Common myeloid progenitor, CD34-positive (primary cell): Measurements from ENCODE around the gene FBRS.

Source experiments
- CTCF ChIA-PET: fragments of 350-600 bp; sonication (Branson Sonifier 250); formaldehyde crosslinking; loops from one replicate; lab custom pipeline; 2021; ENCODE audit warnings: antibody characterized with exemption; lab: Charles Lee
- POLR2A ChIA-PET: fragments of 350-600 bp; sonication (Branson Sonifier 250); formaldehyde crosslinking; loops from one replicate; lab custom pipeline; 2021; ENCODE audit warnings: antibody characterized with exemption; lab: Charles Lee
- DNase-seq, 3 donors: peaks; one replicate each; pipeline versions ENCODE4 v3.0.0 to v3.0.0-alpha.2; 2013
- H3K27ac ChIP-seq, 2 experiments: 1 replicate in 1 of 2; 2 replicates in 1 of 2; pipeline ENCODE4 v1.7.0; 2013; ENCODE audit warnings: inconsistent platforms in 2 of 2, low read length in 2 of 2, mild to moderate bottlenecking in 2 of 2, low read depth in 1 of 2, moderate library complexity in 1 of 2; ENCODE audit not compliant: severe bottlenecking in 2 of 2, insufficient read depth in 1 of 2, poor library complexity in 1 of 2
- H3K27me3 ChIP-seq, 5 experiments: replicated peaks in 2 of 5; 1 replicate in 3 of 5; 2 replicates in 2 of 5; pipeline versions ENCODE4 v1.6.1 to v1.7.0; 2013; ENCODE audit warnings: low read length in 4 of 5, mild to moderate bottlenecking in 2 of 5, moderate library complexity in 2 of 5, inconsistent platforms in 1 of 5; ENCODE audit not compliant: insufficient read depth in 5 of 5, control insufficient read depth in 4 of 5
- H3K36me3 ChIP-seq, 4 experiments: 1 replicate in 2 of 4; 2 replicates in 2 of 4; pipeline versions ENCODE4 v1.6.1 to v1.7.0; 2013; ENCODE audit warnings: low read length in 3 of 4, control low read depth in 1 of 4, mild to moderate bottlenecking in 1 of 4; ENCODE audit not compliant: control insufficient read depth in 4 of 4, insufficient read depth in 4 of 4
- H3K4me1 ChIP-seq, 4 experiments: 1 replicate in 3 of 4; 2 replicates in 1 of 4; pipeline versions ENCODE4 v1.6.1 to v1.7.1; 2013; ENCODE audit warnings: low read length in 3 of 4, mild to moderate bottlenecking in 3 of 4, control low read depth in 1 of 4, inconsistent platforms in 1 of 4, moderate library complexity in 1 of 4; ENCODE audit not compliant: control insufficient read depth in 4 of 4, insufficient read depth in 4 of 4; ENCODE audit errors: control extremely low read depth in 1 of 4
- H3K4me3 ChIP-seq, 7 experiments: 1 replicate in 4 of 7; 2 replicates in 3 of 7; pipeline versions ENCODE4 v1.5.1 to v1.7.0; 2013; ENCODE audit warnings: mild to moderate bottlenecking in 7 of 7, low read length in 6 of 7, moderate library complexity in 6 of 7, inconsistent platforms in 2 of 7, low read depth in 2 of 7, control low read depth in 1 of 7; ENCODE audit not compliant: insufficient read depth in 4 of 7, control insufficient read depth in 1 of 7; ENCODE audit errors: extremely low read depth in 1 of 7
- H3K9me3 ChIP-seq, 5 experiments: 1 replicate in 4 of 5; 2 replicates in 1 of 5; pipeline versions ENCODE4 v1.6.1 to v1.7.1; 2013; ENCODE audit warnings: low read length in 4 of 5, mild to moderate bottlenecking in 2 of 5, inconsistent platforms in 1 of 5, low read depth in 1 of 5, moderate library complexity in 1 of 5; ENCODE audit not compliant: control insufficient read depth in 4 of 5, insufficient read depth in 2 of 5; ENCODE audit errors: control extremely low read depth in 1 of 5
- WGBS: methylation state at CpG from one replicate; pipeline ENCODE4 v1.1.5; 2013; ENCODE audit not compliant: insufficient coverage; 5-methylcytosine and 5-hydroxymethylcytosine counted together

The FBRS gene

GRCh38 chr16:30667361-30667905 lies 9.2 kb downstream of the FBRS start:
- no peaks in the 10 kb centered on the region for H3K27me3 ChIP-seq
- ChIA-PET POLR2A (interaction anchor here (0.5 to 1.7 kb wide), 3 partner anchors 9 to 601 kb away, joined by 3 to 6 read pairs (median 4); partner anchors contain the start of gene FBRS), CTCF (interaction anchor here (2.5 to 6.2 kb wide), 2 partner anchors 11 to 25 kb away, joined by 5 to 54 read pairs; no protein-coding TSS in a partner anchor)
- H3K4me3 ChIP-seq = no peak overlapping the region
- H3K27ac ChIP-seq = peak overlapping the region in 1 of 2 experiments; percentile 22
- no peak for DNase-seq
- no peaks in the 10 kb centered on the region for H3K4me1 ChIP-seq
- H3K9me3 ChIP-seq = no peaks in the 10 kb centered on the region
- peaks cover 10 to 83% (median 72%) of the 10 kb centered on the region in 4 experiments for H3K36me3 ChIP-seq
- 100% methylated on average over 11 of the region's 11 CpGs for WGBS

- ChIA-PET CTCF (interaction anchor here (2.5 to 6.2 kb wide), 2 partner anchors 10 to 24 kb away, joined by 5 to 54 read pairs; no protein-coding TSS in a partner anchor), POLR2A (interaction anchor here (0.7 to 1.7 kb wide), 3 partner anchors 8 to 17 kb away, joined by 3 to 6 read pairs (median 3); partner anchors contain the start of gene FBRS)
- H3K9me3 ChIP-seq = no peaks in the 10 kb centered on the region
- peaks cover 7 to 73% (median 62%) of the 10 kb centered on the region in 4 experiments for H3K36me3 ChIP-seq
- H3K27me3 ChIP-seq = no peaks in the 10 kb centered on the region
- H3K4me1 ChIP-seq = no peaks in the 10 kb centered on the region
- H3K4me3 ChIP-seq = no peak overlapping the region
- no peak overlapping the region for H3K27ac ChIP-seq
- DNase-seq = no peak
- WGBS = 96% methylated on average over 12 of the region's 12 CpGs
Observed at GRCh38 chr16:30668393-30668792, 10.2 kb downstream of the FBRS start.

- WGBS = 90% methylated on average over 17 of the region's 41 CpGs
- Histone ChIP-seq H3K27ac (no peak overlapping the region), H3K9me3 (no peaks in the 10 kb centered on the region), H3K4me3 (no peak overlapping the region), H3K4me1 (no peaks in the 10 kb centered on the region), H3K36me3 (peaks cover 7 to 67% (median 57%) of the 10 kb centered on the region in 4 experiments), H3K27me3 (no peaks in the 10 kb centered on the region)
- CTCF ChIA-PET = interaction anchor here (1.9 to 6.2 kb wide), 3 partner anchors 9 to 24 kb away, joined by 5 to 54 read pairs (median 7); no protein-coding TSS in a partner anchor
- DNase-seq = no peak
- POLR2A ChIA-PET = interaction anchor here (0.6 to 1.7 kb wide), 5 partner anchors 8 to 47 kb away, joined by 3 to 6 read pairs (median 4); partner anchors contain the start of gene FBRS
Observed at GRCh38 chr16:30669026-30669902, 11.0 kb downstream of the FBRS start.

- POLR2A ChIA-PET = interaction anchor here (0.6 to 1.6 kb wide), 3 partner anchors 9 to 46 kb away, joined by 3 to 5 read pairs (median 4); no protein-coding TSS in a partner anchor
- CTCF ChIA-PET = interaction anchor here (1.9 kb wide), 1 partner anchor 24 kb away, joined by 7 read pairs; no protein-coding TSS in a partner anchor
- WGBS = 82% methylated on average over 6 of the region's 14 CpGs
- Histone ChIP-seq H3K27me3 (no peaks in the 10 kb centered on the region), H3K36me3 (peaks cover 7 to 58% (median 51%) of the 10 kb centered on the region in 4 experiments), H3K27ac (no peak overlapping the region), H3K4me3 (no peak overlapping the region), H3K4me1 (no peaks in the 10 kb centered on the region), H3K9me3 (no peaks in the 10 kb centered on the region)
- DNase-seq = no peak
Observed at GRCh38 chr16:30669903-30670824, 11.9 kb downstream of the FBRS start.

GRCh38 chr16:30675143-30675542 lies 16.9 kb downstream of the FBRS start:
- WGBS = 95% methylated on average over 7 of the region's 10 CpGs
- Histone ChIP-seq H3K27ac (no peak overlapping the region), H3K9me3 (no peaks in the 10 kb centered on the region), H3K27me3 (no peaks in the 10 kb centered on the region), H3K4me3 (no peak overlapping the region), H3K36me3 (peaks cover 0 to 8% (median 7%) of the 10 kb centered on the region in 4 experiments), H3K4me1 (no peaks in the 10 kb centered on the region)
- ChIA-PET POLR2A (interaction anchor here (1.4 kb wide), 1 partner anchor 15 kb away, joined by 3 read pairs; no protein-coding TSS in a partner anchor), CTCF (interaction anchor here (0.9 to 4.7 kb wide), 5 partner anchors 9 to 258 kb away, joined by 3 to 31 read pairs (median 4); no protein-coding TSS in a partner anchor)
- no peak for DNase-seq

GRCh38 chr16:30677931-30678585 lies 19.8 kb downstream of the FBRS start:
- no peak for DNase-seq
- no peaks in the 10 kb centered on the region for H3K9me3 ChIP-seq
- POLR2A ChIA-PET = interaction anchor here (1.1 kb wide), 1 partner anchor 19 kb away, joined by 3 read pairs; no protein-coding TSS in a partner anchor

More at GRCh38 chr16:30677931-30678585, 19.8 kb downstream of the FBRS start:
- Histone ChIP-seq H3K27me3 (no peaks in the 10 kb centered on the region), H3K36me3 (no peaks in the 10 kb centered on the region), H3K4me3 (no peak overlapping the region), H3K27ac (no peak overlapping the region), H3K4me1 (no peaks in the 10 kb centered on the region)
- CTCF ChIA-PET = interaction anchor here (1.1 to 4.7 kb wide), 5 partner anchors 10 to 70 kb away, joined by 3 to 31 read pairs (median 3); partner anchors contain the start of genes PHKG2 and PRR14
- WGBS = 100% methylated on average over 3 of the region's 11 CpGs
